GM12892 (cell line): ENCODE measurements around the gene ATP9B.

Source experiments
- DNase-seq: peaks from one replicate; pipeline ENCODE4 v3.0.0; 2011; ENCODE audit not compliant: insufficient read length
- FAIRE-seq: peaks from 2 replicates; lab custom pipeline; 2011; peaks lifted over from hg19 to GRCh38; lab: Jason Lieb, UNC
- POLR2A ChIP-seq: IDR thresholded peaks from 2 replicates; pipeline ENCODE4 v1.6.1; 2011; ENCODE audit warnings: low read depth, low read length, control low read depth
- POLR2AphosphoS5 ChIP-seq: IDR thresholded peaks from 2 replicates; pipeline ENCODE4 v1.6.1; 2011; ENCODE audit warnings: low read depth, low read length, control low read depth
- TAF1 ChIP-seq: IDR thresholded peaks from 2 replicates; pipeline ENCODE4 v1.6.1; 2011; ENCODE audit warnings: low read depth, mild to moderate bottlenecking, control low read depth, low read length, borderline replicate concordance

Gene ATP9B

DNA sequence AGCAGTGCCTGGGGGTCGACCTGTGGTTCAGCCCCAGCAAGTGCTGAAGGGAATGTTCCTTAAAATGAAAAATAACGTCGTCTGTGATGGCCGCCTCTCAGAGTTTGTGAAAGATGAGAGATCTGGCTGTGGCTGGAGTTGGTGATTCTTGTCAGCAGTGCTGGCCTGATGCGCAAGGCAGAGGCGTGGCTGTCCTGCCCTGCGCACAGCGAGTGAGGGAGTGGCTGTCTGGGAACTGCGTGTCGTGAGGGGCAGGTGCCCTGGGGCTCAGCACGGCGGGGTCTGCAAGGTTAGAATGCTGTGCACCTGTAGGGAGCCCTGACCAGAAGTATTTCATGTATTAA, 335.3 kb downstream of the ATP9B start:
- FAIRE-seq (no peak), DNase-seq (no peak)
- no peak for TF ChIP-seq TAF1
- no peak for TF ChIP-seq POLR2A
- no peak for TF ChIP-seq POLR2AphosphoS5

DNA sequence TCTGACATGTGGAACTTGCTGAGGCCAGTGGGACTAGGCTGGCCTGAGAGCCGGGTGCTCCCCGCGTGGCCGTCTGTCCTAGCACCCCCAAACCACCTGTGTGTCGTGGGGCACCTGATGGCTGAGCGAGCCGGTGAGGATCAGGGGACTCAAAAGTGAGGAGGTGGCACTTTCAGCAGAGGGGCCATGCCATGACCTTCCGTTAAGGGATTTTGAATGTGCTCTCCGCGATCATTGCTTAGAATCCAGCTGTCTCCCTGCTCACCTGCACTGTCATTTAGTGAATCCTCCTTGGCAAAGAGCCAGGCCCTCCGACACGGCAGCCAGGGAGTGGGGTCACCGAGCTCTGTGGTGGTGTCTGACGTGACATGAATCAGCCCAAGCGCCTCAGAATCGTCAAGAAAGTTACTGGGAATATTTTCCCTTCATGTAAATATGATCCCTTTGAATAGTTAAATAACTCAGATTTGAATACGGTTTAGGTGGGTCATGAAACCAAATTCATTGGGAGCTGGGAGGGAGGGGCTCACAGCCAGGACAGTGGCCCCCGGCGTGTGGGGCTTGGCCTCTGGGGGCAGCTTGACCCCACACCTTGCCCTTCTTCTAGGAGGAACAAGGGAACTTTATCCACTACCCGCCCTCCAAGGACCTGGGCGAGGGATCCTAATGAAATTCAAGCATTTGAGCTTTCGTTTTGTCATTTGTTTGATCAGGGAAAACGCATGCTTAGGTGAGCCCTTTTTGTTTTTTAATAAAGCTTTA, 336.0 kb downstream of the ATP9B start:
- DNase-seq: no peak
- TF ChIP-seq POLR2A: no peak
- no peak for TF ChIP-seq POLR2AphosphoS5
- TF ChIP-seq TAF1: no peak
- FAIRE-seq: no peak

DNA sequence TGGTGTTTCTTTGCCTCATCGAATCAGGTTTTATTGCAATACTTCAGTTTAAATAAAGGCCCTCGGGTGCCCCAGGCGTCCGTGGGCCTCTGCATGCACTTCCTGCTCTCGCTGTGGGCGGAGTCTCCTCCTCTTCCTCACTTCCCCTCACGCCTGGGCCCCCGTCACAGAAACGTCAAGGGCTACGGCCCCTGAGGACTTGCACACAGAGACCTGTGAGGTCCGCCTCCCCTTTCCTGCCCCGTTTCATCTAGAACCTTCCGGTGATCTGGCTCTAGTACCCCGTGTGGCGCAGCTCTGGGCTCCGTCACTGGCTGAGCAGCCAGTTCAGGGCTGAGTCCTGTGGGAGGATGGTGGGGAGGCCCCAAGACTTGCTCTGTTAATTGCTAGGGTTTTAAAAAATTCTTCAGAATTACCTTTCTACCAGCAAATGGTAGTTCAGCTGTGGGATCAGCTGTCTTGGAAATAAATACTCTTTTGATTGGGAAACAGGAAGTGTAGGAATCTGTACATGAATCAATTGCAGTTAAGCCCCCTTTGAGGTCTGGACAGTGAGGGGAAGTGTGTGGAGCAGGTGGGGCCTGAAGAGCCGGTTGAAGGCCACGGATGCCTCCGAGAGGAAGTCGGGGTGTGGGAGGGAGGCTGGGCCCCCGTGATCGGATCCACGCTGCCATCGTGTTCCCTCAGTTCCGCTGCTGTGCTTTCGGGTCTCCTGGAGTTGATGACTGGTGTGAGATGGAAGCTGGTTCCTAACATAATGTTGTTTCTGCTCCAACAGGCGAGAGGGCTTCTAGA, 336.8 kb downstream of the ATP9B start:
- FAIRE-seq (peak; percentile 81), DNase-seq (peak; percentile 85)
- TF ChIP-seq TAF1 (no peak), POLR2AphosphoS5 (no peak), POLR2A (peak; percentile 67; the same call in 1 of the 2 replicates)

DNA sequence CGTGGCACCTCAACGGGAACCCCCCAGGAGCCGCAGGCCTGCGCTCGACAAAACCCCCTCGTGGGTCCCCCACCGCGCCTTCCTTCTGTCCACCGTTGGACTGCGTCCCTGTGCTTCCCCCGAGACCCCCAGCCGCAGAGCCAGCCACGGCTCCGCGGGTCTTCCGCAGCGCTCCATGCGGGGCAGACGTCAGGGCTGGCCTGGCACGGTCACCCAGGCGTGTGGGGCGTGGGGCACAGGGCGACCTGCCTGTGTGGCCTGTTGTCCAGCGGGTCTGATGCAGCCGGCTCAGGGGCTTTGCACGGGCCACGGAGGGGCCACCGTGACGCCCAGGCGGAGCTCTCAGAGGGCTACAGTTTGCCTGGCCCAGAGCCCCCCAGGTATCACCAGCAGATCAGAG, 337.5 kb downstream of the ATP9B start:
- no peak for DNase-seq
- FAIRE-seq: no peak
- TF ChIP-seq POLR2AphosphoS5 (no peak), TAF1 (no peak), POLR2A (no peak)

DNA sequence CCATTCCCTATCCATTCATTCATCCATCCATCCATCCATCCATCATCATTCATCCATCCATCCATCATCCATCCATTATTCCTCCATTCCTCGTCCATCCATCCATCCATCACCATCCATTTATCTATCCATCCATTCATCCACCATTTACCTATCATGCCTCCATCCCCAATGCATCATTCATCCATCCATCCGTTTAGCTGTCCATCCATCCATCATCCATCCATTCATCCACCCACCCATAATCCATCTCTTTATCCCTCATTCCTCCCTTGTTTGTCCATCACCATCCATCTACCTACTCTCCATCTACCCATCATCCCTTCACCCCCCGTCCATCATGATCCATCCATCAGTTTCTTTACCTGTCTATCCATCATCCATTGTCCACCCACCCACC, 340.1 kb downstream of the ATP9B start:
- TF ChIP-seq TAF1: no peak
- no peak for TF ChIP-seq POLR2A
- no peak for TF ChIP-seq POLR2AphosphoS5
- no peak for DNase-seq
- no peak for FAIRE-seq

DNA sequence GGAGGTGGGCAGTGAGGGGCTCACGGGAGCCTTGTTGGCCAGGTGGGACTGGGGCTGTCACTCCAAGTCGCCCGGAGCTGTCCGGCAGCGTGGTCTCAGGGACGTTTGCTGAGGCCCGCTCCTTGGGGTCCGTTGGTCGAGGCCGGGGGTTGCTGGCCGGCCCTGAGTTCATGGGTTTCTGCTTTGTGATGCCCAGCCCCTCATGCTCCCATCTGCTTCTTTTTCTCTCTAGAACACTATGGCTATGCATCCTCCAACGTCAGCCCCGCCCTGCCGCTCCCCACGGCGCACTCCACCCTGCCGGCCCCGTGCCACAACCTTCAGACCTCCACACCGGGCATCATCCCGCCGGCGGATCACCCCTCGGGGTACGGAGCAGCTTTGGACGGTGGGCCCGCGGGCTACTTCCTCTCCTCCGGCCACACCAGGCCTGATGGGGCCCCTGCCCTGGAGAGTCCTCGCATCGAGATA, 341.0 kb downstream of the ATP9B start:
- FAIRE-seq: no peak
- TF ChIP-seq POLR2AphosphoS5 (no peak), TAF1 (no peak), POLR2A (no peak)
- DNase-seq: no peak

DNA sequence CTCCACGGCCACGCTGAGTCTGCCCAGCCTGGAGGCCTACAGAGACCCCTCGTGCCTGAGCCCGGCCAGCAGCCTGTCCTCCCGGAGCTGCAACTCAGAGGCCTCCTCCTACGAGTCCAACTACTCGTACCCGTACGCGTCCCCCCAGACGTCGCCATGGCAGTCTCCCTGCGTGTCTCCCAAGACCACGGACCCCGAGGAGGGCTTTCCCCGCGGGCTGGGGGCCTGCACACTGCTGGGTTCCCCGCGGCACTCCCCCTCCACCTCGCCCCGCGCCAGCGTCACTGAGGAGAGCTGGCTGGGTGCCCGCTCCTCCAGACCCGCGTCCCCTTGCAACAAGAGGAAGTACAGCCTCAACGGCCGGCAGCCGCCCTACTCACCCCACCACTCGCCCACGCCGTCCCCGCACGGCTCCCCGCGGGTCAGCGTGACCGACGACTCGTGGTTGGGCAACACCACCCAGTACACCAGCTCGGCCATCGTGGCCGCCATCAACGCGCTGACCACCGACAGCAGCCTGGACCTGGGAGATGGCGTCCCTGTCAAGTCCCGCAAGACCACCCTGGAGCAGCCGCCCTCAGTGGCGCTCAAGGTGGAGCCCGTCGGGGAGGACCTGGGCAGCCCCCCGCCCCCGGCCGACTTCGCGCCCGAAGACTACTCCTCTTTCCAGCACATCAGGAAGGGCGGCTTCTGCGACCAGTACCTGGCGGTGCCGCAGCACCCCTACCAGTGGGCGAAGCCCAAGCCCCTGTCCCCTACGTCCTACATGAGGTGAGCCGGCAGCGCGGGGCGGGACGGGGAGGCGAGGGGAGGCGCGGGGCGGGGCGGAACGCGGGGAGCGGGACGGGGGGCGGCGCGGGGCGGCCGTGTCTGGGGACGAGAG, 341.8 kb downstream of the ATP9B start:
- DNase-seq: no peak
- FAIRE-seq: no peak
- TF ChIP-seq POLR2AphosphoS5 (no peak), TAF1 (no peak), POLR2A (no peak)

DNA sequence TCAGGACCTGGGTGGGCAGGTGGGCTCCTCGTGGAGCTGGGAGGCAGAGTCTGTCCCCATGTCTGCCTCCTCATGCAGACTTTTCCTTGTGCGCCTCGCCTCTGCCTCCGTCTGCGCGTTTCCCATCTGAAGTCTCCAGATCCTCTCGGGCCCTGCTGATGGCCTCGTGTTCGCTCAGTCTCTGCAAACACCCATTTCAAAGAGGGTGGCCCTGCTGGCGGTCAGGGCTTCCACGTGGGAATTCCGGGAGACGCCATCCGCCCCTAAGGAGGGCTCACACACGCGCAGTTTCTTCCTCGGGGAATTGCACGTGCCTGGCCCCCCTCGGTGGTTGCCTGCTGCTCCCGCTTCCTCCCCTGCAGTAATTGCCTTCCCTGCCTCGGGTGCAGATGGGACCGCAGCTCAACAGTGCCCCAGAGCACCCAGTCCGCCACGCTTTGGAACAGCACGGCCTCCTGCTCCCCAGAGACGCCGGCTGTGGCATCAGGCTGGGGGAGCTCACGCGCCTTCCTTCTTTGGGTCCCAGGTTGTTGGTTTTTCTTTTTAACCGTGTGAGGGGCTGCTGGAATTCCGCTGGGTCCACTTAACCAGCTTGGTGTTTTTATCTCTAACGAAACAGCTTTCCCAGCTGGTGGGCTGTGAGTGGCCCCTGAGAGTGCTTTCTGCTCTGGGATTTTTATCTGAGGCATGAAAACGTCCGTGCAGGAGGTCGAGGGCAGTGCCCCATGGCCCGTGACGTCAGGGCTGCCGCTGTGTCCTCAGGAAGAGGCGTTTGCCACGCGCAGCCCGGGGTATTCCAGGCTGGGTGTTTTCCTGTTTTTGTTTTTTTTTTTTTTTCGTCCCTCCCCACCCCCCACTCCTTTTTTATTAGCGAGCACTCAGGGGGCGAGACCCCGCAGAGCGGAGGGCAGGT, 342.7 kb downstream of the ATP9B start:
- no peak for FAIRE-seq
- TF ChIP-seq POLR2AphosphoS5 (no peak), POLR2A (no peak), TAF1 (no peak)
- DNase-seq: no peak

DNA sequence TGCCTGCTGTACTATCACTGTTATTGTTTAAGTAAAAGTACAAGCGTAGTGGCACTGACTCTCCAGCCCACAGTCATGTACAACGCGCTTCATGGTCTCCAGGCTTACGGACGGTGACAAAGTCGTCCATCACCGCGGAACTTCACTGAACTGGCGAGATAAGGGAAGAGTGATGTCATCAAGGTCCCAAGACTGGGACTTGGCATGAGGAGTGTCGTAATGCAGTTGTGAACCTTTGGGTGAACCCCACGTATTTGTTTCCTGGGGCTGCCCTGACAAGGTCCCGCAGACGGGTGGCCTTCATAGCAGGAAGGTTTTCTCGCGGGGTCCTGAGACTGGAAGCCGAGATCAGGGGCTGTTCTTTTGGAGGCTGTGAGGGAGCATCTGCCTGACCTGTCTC, 343.8 kb downstream of the ATP9B start:
- FAIRE-seq: no peak
- TF ChIP-seq TAF1 (no peak), POLR2A (no peak), POLR2AphosphoS5 (no peak)
- DNase-seq: no peak

DNA sequence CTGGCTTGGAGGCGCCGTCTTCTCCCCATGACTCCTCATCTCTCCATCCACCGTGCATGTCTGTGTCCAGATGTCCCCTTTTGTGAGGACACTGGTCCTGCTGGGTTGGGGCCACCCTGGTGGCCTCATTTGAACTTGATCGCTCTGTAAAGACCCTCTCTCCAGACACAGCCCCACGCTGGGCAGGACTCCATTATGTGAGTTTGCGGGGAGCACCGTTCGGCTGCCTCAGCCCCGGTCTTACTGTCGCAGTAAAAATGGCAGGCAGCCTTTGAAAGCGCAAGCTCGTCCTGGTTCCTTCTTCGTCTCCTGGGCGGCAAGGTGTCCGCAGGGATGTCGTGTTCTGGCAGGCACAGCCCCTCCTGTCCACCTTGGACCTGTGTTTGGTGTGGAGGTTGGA, 344.2 kb downstream of the ATP9B start:
- DNase-seq (no peak), FAIRE-seq (no peak)
- TF ChIP-seq POLR2AphosphoS5: no peak
- no peak for TF ChIP-seq POLR2A
- no peak for TF ChIP-seq TAF1
